IPS DF 6.9 (cell line): Measurements from ENCODE around the gene CCDC152.
"Not testable (repeated sequence)": the region's sequence is repeated elsewhere in the genome, so short reads cannot be mapped to it uniquely, and the experiment has no call there.

Experiments
- DNase-seq: peaks from one replicate; pipeline ENCODE4 v3.0.0-alpha.2; 2013; ENCODE audit warnings: low read depth, low spot score
- H3K27ac ChIP-seq: one replicate; pipeline ENCODE4 v1.5.1; 2013; ENCODE audit warnings: low read length, control low read depth
- H3K27me3 ChIP-seq: 2 replicates; pipeline ENCODE4 v1.6.1; 2013; ENCODE audit warnings: mild to moderate bottlenecking, low read length; ENCODE audit not compliant: control insufficient read depth, insufficient read depth
- H3K36me3 ChIP-seq: 2 replicates; pipeline ENCODE4 v1.6.1; 2013; ENCODE audit warnings: low read length; ENCODE audit not compliant: control insufficient read depth, insufficient read depth
- H3K4me1 ChIP-seq: 2 replicates; pipeline ENCODE4 v1.6.1; 2013; ENCODE audit warnings: low read length; ENCODE audit not compliant: control insufficient read depth, insufficient read depth
- H3K4me3 ChIP-seq: 2 replicates; pipeline ENCODE4 v1.5.1; 2013; ENCODE audit warnings: mild to moderate bottlenecking, low read length
- H3K9me3 ChIP-seq: 2 replicates; pipeline ENCODE4 v1.6.1; 2013; ENCODE audit warnings: low read length, inconsistent platforms; ENCODE audit not compliant: control insufficient read depth, insufficient read depth
- WGBS: extraction: QIAGEN DNeasy Blood & Tissue Kit; methylation state at CpG from one replicate; pipeline ENCODE4 v1.1.7; 2013; ENCODE audit warnings: mixed read lengths, missing lambda C conversion rate; ENCODE audit not compliant: insufficient read length, insufficient coverage; 5-methylcytosine and 5-hydroxymethylcytosine counted together

The CCDC152 gene

GRCh38 chr5:42756606-42757601 lies at the start of gene CCDC152:
Gene CCDC152 (plus strand): TSS chr5:42756818. CDS start chr5:42759122, 2,304 bp downstream.
- Histone ChIP-seq H3K36me3 (no peaks in the 10 kb centered on the region), H3K27me3 (no peaks in the 10 kb centered on the region), H3K4me3 (no peak within 1 kb of the TSS), H3K4me1 (no peaks in the 10 kb centered on the region), H3K27ac (no peak within 1 kb of the TSS), H3K9me3 (no peaks in the 10 kb centered on the region)
- no CpG with 5 or more reads among the region's 35 CpGs for WGBS
- no peak for DNase-seq

- Histone ChIP-seq H3K9me3 (no peaks in the 10 kb centered on the region), H3K27me3 (0 out of 2 replicates have a peak, but pooled peaks cover 1% of the 10 kb centered on the region), H3K4me3 (no peak overlapping the region), H3K4me1 (no peaks in the 10 kb centered on the region), H3K27ac (no peak overlapping the region), H3K36me3 (no peaks in the 10 kb centered on the region)
- WGBS: no CpG with 5 or more reads among the region's 3 CpGs
- DNase-seq: no peak
These were observed 40.8 kb upstream of the CCDC152 start for GRCh38 chr5:42715785-42716184.

GRCh38 chr5:42718591-42718990 lies 38.0 kb upstream of the CCDC152 start:
- H3K27ac ChIP-seq: no peak overlapping the region

GRCh38 chr5:42719034-42719433 lies 37.6 kb upstream of the CCDC152 start:
- Histone ChIP-seq H3K4me1 (no peaks in the 10 kb centered on the region), H3K36me3 (no peaks in the 10 kb centered on the region), H3K9me3 (no peaks in the 10 kb centered on the region), H3K27me3 (peaks cover 1% of the 10 kb centered on the region; the same call in 1 of the 2 replicates), H3K4me3 (no peak overlapping the region), H3K27ac (no peak overlapping the region)
- no CpG with 5 or more reads among the region's 2 CpGs for WGBS
- DNase-seq: no peak

More at GRCh38 chr5:42718591-42718990, 38.0 kb upstream of the CCDC152 start:
- Histone ChIP-seq H3K4me1 (no peaks in the 10 kb centered on the region), H3K9me3 (no peaks in the 10 kb centered on the region), H3K27me3 (peaks cover 1% of the 10 kb centered on the region; the same call in 1 of the 2 replicates), H3K36me3 (no peaks in the 10 kb centered on the region), H3K4me3 (no peak overlapping the region)
- DNase-seq: no peak
- WGBS: no CpG with 5 or more reads among the region's 4 CpGs

GRCh38 chr5:42720251-42720650 lies 36.4 kb upstream of the CCDC152 start:
- H3K27ac ChIP-seq: no peak overlapping the region
- no peak overlapping the region for H3K4me3 ChIP-seq
- H3K36me3 ChIP-seq: no peaks in the 10 kb centered on the region
- peaks cover 1% of the 10 kb centered on the region; the same call in 1 of the 2 replicates for H3K27me3 ChIP-seq
- H3K4me1 ChIP-seq: no peaks in the 10 kb centered on the region
- DNase-seq: no peak
- no peaks in the 10 kb centered on the region for H3K9me3 ChIP-seq
- WGBS: no CpG with 5 or more reads among the region's 6 CpGs

- no peaks in the 10 kb centered on the region for H3K4me1 ChIP-seq
- H3K27ac ChIP-seq: no peak overlapping the region
- no peaks in the 10 kb centered on the region for H3K36me3 ChIP-seq
- no peak overlapping the region for H3K4me3 ChIP-seq
- H3K27me3 ChIP-seq: no peaks in the 10 kb centered on the region; the same call in 1 of the 2 replicates
- DNase-seq: no peak
- H3K9me3 ChIP-seq: no peaks in the 10 kb centered on the region
These were observed 35.1 kb upstream of the CCDC152 start for GRCh38 chr5:42721484-42721883.

- not testable (repeated sequence) for H3K4me1 ChIP-seq, DNase-seq
- WGBS: no CpG with 5 or more reads among the region's 24 CpGs
These were observed 22.0 kb upstream of the CCDC152 start for GRCh38 chr5:42734531-42735058.

GRCh38 chr5:42740920-42741319 lies 15.7 kb upstream of the CCDC152 start:
- WGBS: no CpG with 5 or more reads among the region's 1 CpG
- Histone ChIP-seq H3K4me1 (no peaks in the 10 kb centered on the region), H3K27me3 (no peaks in the 10 kb centered on the region), H3K36me3 (no peaks in the 10 kb centered on the region), H3K4me3 (no peak overlapping the region), H3K9me3 (no peaks in the 10 kb centered on the region), H3K27ac (no peak overlapping the region)
- DNase-seq: no peak

More at GRCh38 chr5:42734531-42735058, 22.0 kb upstream of the CCDC152 start:
- H3K27ac ChIP-seq, H3K9me3 ChIP-seq, H3K36me3 ChIP-seq, H3K27me3 ChIP-seq, H3K4me3 ChIP-seq: not testable (repeated sequence)

- Histone ChIP-seq H3K9me3 (no peaks in the 10 kb centered on the region), H3K36me3 (no peaks in the 10 kb centered on the region), H3K4me1 (no peaks in the 10 kb centered on the region), H3K4me3 (no peak overlapping the region), H3K27ac (no peak overlapping the region), H3K27me3 (no peaks in the 10 kb centered on the region)
- no CpG with 5 or more reads among the region's 4 CpGs for WGBS
- DNase-seq: peak; percentile 37
These were observed 11.2 kb upstream of the CCDC152 start for GRCh38 chr5:42745426-42745825.

GRCh38 chr5:42745856-42746255 lies 10.8 kb upstream of the CCDC152 start:
- no CpG with 5 or more reads among the region's 3 CpGs for WGBS
- no peak for DNase-seq
- Histone ChIP-seq H3K4me3 (no peak overlapping the region), H3K9me3 (no peaks in the 10 kb centered on the region), H3K27ac (no peak overlapping the region), H3K36me3 (no peaks in the 10 kb centered on the region), H3K4me1 (no peaks in the 10 kb centered on the region), H3K27me3 (no peaks in the 10 kb centered on the region)
